HepG2 (cell line): ENCODE measurements around the gene PRRT1B. TPM values are rescaled to one million over a fixed set of nuclear protein-coding genes. Genes with fewer than 3 reads are reported as not detected.

Source experiments
- CBX5 ChIP-seq: sonication (generic); formaldehyde crosslinking; IDR thresholded peaks from 2 replicates; pipeline ENCODE4 v1.4.0; 2020; ENCODE audit warnings: missing genetic modification reagents, borderline replicate concordance
- CHD4 ChIP-seq: fragments of 200-600 bp; sonication (generic); IDR thresholded peaks from 2 replicates; pipeline ENCODE4 v1.7.0; 2017; ENCODE audit warnings: mild to moderate bottlenecking, low read length, borderline replicate concordance
- FOXK1 ChIP-seq: sonication (generic); formaldehyde crosslinking; IDR thresholded peaks from 2 replicates; pipeline ENCODE4 v1.4.0; 2020; ENCODE audit warnings: low read depth, missing genetic modification reagents, borderline replicate concordance
- MEIS2 ChIP-seq: sonication (generic); formaldehyde crosslinking; IDR thresholded peaks from 2 replicates; pipeline ENCODE4 v1.9.0; 2021; ENCODE audit warnings: mild to moderate bottlenecking, missing genetic modification reagents
- PHB2 ChIP-seq: fragments of 450-650 bp; IDR thresholded peaks from 2 replicates; pipeline ENCODE4 v1.6.1; 2018; ENCODE audit not compliant: partially characterized antibody
- RFXANK ChIP-seq: IDR thresholded peaks from 2 replicates; pipeline ENCODE4 v1.6.1; 2016
- THYN1 ChIP-seq: sonication (generic); formaldehyde crosslinking; IDR thresholded peaks from 2 replicates; pipeline ENCODE4 v1.8.1; 2023; ENCODE audit warnings: low read depth, mild to moderate bottlenecking, moderate library complexity, missing genetic modification reagents, borderline replicate concordance
- ZNF329 ChIP-seq: sonication (generic); formaldehyde crosslinking; IDR thresholded peaks from 2 replicates; pipeline ENCODE4 v1.9.0; 2021; ENCODE audit warnings: low read depth, mild to moderate bottlenecking, missing genetic modification reagents
- ZNF343 ChIP-seq: sonication (generic); formaldehyde crosslinking; IDR thresholded peaks from 2 replicates; pipeline ENCODE4 v1.4.0; 2020; ENCODE audit warnings: mild to moderate bottlenecking, missing genetic modification reagents
- ZNF777 ChIP-seq: sonication (generic); formaldehyde crosslinking; IDR thresholded peaks from 2 replicates; pipeline ENCODE4 v1.4.0; 2020; ENCODE audit warnings: missing genetic modification reagents
- polyA plus RNA-seq, 8 experiments: library from polyadenylated mRNA; depleted of rRNA in 3 of 8; stranded (reverse) in 7 of 8; unstranded in 1 of 8; fragments of >200 nt; fragmentation: Illumina TruSeq in 4 of 8; extraction: Trizol in 4 of 8; gene quantifications; 2 replicates each; pipeline versions ENCODE4 v1.2.1 to v1.2.3, GENCODE V29; 2011 to 2016; ENCODE audit warnings: low read depth in 4 of 8, missing spikeins in 1 of 8, mixed read lengths in 1 of 8; ENCODE audit not compliant: insufficient read depth in 1 of 8
- total RNA-seq, 5 experiments: library from RNA; depleted of rRNA; stranded (reverse); fragments of >200 nt; fragmentation: Illumina TruSeq; extraction: Trizol; gene quantifications; 2 replicates each; pipeline ENCODE4 v1.2.3, GENCODE V29; 2016; ENCODE audit warnings: low read depth in 1 of 5
- TF ChIP-seq, protein P1 (sequence below): sonication (generic); formaldehyde crosslinking; IDR thresholded peaks from 2 replicates; pipeline ENCODE4 v1.4.0; 2020; ENCODE audit warnings: mild to moderate bottlenecking, missing genetic modification reagents, borderline replicate concordance
- TF ChIP-seq, protein P2 (sequence below), 2 experiments: IDR thresholded peaks; 2 replicates each; pipeline ENCODE4 v1.6.1; 2011 to 2012; ENCODE audit warnings: low read length in 2 of 2, borderline replicate concordance in 1 of 2, low read depth in 1 of 2, mild to moderate bottlenecking in 1 of 2, moderate library complexity in 1 of 2
- TF ChIP-seq, protein P3 (sequence below): sonication (generic); formaldehyde crosslinking; IDR thresholded peaks from 2 replicates; pipeline ENCODE4 v1.5.1; 2020; ENCODE audit warnings: missing genetic modification reagents, mild to moderate bottlenecking, borderline replicate concordance
- TF ChIP-seq, protein P4 (sequence below): IDR thresholded peaks from 2 replicates; pipeline ENCODE4 v1.6.1; 2016; ENCODE audit warnings: low read depth, borderline replicate concordance
- TF ChIP-seq, protein P5 (sequence below): IDR thresholded peaks from 2 replicates; pipeline ENCODE4 v1.6.1; 2016; ENCODE audit warnings: missing compliant biosample characterization, missing genetic modification reagents, borderline replicate concordance

Gene PRRT1B
- total and polyA plus RNA-seq, 2 of the 13 experiments (the other 11 are each of a cell fraction or from before 2014, with no cell fraction given): not detected

DNA sequence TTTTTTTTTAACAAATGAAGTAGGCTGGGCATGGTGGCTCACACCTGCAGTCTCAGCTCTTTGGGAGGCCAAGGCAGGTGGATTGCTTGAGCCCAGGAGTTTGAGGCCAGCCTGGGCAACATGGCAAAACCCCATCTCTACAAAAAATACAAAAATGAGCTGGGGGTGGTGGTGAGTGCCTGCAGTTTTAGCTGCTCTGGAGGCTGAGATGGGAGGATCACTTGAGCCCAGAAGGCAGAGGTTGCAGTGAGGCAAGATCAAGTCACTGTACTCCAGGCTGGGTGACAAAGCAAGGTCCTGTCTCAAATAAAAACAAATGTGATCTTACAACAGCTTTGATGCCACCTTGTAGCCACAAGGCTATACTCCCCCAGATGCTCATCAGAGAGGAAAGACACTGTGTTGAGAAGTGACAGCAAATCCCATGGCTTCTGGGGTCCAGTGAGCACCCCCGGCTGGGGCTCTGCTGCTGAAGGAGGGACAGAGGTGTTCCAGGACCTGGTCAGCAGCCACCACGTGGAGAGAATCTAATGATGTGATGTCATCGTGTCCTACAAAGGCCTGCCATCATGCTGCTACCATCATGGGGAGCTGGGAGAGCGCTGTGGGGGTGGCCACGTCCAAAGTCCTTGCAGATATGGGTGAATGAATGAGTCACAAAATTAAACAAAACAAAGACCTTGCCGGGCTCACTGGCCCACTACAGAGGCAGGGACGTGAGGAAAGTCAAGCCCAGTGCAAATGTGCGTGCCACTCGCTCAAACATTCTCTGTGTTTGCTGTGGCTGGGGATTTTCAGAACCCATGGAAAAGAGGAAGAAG is 60.7 kb downstream of the PRRT1B start (continued):
- TF ChIP-seq, protein P1, sequence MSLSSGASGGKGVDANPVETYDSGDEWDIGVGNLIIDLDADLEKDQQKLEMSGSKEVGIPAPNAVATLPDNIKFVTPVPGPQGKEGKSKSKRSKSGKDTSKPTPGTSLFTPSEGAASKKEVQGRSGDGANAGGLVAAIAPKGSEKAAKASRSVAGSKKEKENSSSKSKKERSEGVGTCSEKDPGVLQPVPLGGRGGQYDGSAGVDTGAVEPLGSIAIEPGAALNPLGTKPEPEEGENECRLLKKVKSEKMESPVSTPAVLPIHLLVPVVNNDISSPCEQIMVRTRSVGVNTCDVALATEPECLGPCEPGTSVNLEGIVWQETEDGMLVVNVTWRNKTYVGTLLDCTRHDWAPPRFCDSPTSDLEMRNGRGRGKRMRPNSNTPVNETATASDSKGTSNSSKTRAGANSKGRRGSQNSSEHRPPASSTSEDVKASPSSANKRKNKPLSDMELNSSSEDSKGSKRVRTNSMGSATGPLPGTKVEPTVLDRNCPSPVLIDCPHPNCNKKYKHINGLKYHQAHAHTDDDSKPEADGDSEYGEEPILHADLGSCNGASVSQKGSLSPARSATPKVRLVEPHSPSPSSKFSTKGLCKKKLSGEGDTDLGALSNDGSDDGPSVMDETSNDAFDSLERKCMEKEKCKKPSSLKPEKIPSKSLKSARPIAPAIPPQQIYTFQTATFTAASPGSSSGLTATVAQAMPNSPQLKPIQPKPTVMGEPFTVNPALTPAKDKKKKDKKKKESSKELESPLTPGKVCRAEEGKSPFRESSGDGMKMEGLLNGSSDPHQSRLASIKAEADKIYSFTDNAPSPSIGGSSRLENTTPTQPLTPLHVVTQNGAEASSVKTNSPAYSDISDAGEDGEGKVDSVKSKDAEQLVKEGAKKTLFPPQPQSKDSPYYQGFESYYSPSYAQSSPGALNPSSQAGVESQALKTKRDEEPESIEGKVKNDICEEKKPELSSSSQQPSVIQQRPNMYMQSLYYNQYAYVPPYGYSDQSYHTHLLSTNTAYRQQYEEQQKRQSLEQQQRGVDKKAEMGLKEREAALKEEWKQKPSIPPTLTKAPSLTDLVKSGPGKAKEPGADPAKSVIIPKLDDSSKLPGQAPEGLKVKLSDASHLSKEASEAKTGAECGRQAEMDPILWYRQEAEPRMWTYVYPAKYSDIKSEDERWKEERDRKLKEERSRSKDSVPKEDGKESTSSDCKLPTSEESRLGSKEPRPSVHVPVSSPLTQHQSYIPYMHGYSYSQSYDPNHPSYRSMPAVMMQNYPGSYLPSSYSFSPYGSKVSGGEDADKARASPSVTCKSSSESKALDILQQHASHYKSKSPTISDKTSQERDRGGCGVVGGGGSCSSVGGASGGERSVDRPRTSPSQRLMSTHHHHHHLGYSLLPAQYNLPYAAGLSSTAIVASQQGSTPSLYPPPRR (CRISPR knock-in tag): peak; percentile 81
- TF ChIP-seq, protein P2, sequence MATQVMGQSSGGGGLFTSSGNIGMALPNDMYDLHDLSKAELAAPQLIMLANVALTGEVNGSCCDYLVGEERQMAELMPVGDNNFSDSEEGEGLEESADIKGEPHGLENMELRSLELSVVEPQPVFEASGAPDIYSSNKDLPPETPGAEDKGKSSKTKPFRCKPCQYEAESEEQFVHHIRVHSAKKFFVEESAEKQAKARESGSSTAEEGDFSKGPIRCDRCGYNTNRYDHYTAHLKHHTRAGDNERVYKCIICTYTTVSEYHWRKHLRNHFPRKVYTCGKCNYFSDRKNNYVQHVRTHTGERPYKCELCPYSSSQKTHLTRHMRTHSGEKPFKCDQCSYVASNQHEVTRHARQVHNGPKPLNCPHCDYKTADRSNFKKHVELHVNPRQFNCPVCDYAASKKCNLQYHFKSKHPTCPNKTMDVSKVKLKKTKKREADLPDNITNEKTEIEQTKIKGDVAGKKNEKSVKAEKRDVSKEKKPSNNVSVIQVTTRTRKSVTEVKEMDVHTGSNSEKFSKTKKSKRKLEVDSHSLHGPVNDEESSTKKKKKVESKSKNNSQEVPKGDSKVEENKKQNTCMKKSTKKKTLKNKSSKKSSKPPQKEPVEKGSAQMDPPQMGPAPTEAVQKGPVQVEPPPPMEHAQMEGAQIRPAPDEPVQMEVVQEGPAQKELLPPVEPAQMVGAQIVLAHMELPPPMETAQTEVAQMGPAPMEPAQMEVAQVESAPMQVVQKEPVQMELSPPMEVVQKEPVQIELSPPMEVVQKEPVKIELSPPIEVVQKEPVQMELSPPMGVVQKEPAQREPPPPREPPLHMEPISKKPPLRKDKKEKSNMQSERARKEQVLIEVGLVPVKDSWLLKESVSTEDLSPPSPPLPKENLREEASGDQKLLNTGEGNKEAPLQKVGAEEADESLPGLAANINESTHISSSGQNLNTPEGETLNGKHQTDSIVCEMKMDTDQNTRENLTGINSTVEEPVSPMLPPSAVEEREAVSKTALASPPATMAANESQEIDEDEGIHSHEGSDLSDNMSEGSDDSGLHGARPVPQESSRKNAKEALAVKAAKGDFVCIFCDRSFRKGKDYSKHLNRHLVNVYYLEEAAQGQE (IDR thresholded peaks at IDR 0.05; ENCODE audit: borderline replicate concordance in 1 of 2, low read depth in 1 of 2, low read length in 2 of 2): peak; percentile 2 to 83
- TF ChIP-seq PHB2 (no peak), ZNF777 (CRISPR knock-in tag) (0 out of 2 replicates have a peak, but pooled peaks have one; percentile 27), RFXANK (no peak), CHD4 (no peak), ZNF329 (no peak), ZNF343 (no peak), THYN1 (CRISPR knock-in tag) (no peak), FOXK1 (CRISPR knock-in tag) (peak; percentile 77; the same call in 1 of the 2 replicates), CBX5 (peak; percentile 80; the same call in 1 of the 2 replicates), MEIS2 (CRISPR knock-in tag) (peak; percentile 84)
- TF ChIP-seq, protein P3, sequence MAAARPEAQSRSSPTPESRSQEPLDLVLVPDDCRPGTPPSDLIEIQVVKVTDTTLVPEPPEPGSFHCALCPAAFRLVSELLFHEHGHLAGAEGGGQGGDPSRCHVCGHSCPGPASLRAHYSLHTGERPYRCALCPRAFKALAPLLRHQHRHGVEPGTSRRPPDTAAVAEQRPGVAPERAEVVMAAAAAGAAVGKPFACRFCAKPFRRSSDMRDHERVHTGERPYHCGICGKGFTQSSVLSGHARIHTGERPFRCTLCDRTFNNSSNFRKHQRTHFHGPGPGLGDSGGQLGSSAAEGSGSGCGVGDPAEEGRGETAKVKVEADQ (CRISPR knock-in tag): no peak
- TF ChIP-seq, protein P4, sequence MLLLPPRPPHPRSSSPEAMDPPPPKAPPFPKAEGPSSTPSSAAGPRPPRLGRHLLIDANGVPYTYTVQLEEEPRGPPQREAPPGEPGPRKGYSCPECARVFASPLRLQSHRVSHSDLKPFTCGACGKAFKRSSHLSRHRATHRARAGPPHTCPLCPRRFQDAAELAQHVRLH (CRISPR knock-in tag): peak; percentile 78; the same call in 1 of the 2 replicates
- TF ChIP-seq, protein P5, sequence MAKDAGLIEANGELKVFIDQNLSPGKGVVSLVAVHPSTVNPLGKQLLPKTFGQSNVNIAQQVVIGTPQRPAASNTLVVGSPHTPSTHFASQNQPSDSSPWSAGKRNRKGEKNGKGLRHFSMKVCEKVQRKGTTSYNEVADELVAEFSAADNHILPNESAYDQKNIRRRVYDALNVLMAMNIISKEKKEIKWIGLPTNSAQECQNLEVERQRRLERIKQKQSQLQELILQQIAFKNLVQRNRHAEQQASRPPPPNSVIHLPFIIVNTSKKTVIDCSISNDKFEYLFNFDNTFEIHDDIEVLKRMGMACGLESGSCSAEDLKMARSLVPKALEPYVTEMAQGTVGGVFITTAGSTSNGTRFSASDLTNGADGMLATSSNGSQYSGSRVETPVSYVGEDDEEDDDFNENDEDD (CRISPR knock-in tag): peak; percentile 83; the same call in 1 of the 2 replicates
